ENCODE results near the gene OR6K6.

OR6K6 gene

GRCh38 chr1:158798531-158798930, 44.0 kb downstream of the OR6K6 start:
- DNase-seq = peak; percentile 4
- in situ Hi-C loops (cut with HindIII; ENCODE audit: low pct_ligation_motif_present, low pct_unique_long_range_greater_than_20kb, low sequenced_read_pairs) = no loop called here

- no peak for DNase-seq
- in situ Hi-C loops (cut with HindIII; ENCODE audit: low pct_ligation_motif_present, low pct_unique_long_range_greater_than_20kb, low sequenced_read_pairs) = no loop called here
These were observed 45.2 kb downstream of the OR6K6 start for GRCh38 chr1:158799689-158800088.

GRCh38 chr1:158800526-158800925, 46.0 kb downstream of the OR6K6 start:
- DNase-seq = no peak
- in situ Hi-C loops (cut with HindIII; ENCODE audit: low pct_ligation_motif_present, low pct_unique_long_range_greater_than_20kb, low sequenced_read_pairs) = no loop called here

GRCh38 chr1:158801396-158801795, 46.9 kb downstream of the OR6K6 start:
- in situ Hi-C loops (cut with HindIII; ENCODE audit: low pct_ligation_motif_present, low pct_unique_long_range_greater_than_20kb, low sequenced_read_pairs) = no loop called here
- no peak for DNase-seq

- DNase-seq = no peak
- in situ Hi-C loops (cut with HindIII; ENCODE audit: low pct_ligation_motif_present, low pct_unique_long_range_greater_than_20kb, low sequenced_read_pairs) = no loop called here
These were observed 49.2 kb downstream of the OR6K6 start for GRCh38 chr1:158803678-158804077.
